HK-2 (cell line): ENCODE data around the gene WDR19.

ENCODE experiments used
- DNase-seq: peaks from one replicate; pipeline ENCODE4 v3.0.0-alpha.2; 2018; ENCODE audit not compliant: unreplicated experiment

Gene WDR19

DNA sequence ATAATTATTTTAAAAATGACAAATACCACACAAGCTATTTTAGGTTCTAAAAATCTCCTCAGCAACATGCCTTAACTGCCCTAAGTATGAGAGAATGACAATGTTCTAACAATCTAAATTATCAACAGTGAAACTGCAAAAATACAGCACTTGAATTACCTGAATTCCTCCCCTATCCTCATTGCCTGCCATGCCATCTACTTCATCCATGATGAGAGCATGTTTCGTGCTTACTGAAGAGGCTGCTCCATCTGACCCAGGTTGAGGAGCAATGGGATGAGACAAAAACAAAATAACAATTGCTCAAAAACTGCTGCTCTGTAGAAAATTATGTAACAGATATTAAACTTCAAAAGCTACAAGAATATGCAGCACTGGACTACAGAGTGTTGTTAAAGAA is 120.6 kb downstream of the WDR19 start:
- DNase-seq, result no peak

DNA sequence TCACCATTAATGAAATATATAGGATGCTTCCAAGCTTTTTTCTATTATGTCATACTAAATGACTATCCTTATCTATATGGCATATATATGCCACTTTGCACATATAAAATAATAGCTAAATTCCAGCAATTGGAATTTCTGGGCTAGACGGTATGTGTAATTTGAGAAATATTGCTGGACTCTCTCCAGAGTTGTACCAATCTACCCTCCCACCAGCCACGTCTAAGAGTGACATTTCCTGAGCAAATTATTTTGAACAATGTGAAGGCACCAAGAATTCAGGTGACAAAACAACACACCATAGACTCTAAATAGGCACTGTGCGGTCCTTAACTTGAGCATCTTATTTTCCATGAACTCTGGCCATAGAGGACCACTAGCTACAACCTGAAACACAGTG is 121.5 kb downstream of the WDR19 start:
- DNase-seq, result no peak

DNA sequence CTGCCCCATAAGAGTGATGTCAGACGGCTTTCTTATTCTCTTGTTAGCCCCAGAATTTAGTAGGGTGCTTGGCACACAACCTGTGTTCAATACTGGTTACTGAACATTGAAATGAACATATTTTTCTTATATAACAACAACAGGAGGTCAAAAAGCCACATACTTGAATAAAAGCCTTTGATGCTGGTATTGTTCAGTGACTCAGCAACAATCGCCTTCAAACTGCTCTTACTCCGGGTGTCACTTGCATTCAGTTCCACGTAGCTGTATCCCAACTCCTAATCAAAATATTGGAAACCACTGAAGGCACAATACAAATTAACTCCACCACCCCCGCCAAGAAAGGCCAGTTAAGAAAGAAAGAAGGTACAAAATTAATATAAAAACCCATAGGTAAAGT is 122.3 kb downstream of the WDR19 start:
- DNase-seq, result no peak

DNA sequence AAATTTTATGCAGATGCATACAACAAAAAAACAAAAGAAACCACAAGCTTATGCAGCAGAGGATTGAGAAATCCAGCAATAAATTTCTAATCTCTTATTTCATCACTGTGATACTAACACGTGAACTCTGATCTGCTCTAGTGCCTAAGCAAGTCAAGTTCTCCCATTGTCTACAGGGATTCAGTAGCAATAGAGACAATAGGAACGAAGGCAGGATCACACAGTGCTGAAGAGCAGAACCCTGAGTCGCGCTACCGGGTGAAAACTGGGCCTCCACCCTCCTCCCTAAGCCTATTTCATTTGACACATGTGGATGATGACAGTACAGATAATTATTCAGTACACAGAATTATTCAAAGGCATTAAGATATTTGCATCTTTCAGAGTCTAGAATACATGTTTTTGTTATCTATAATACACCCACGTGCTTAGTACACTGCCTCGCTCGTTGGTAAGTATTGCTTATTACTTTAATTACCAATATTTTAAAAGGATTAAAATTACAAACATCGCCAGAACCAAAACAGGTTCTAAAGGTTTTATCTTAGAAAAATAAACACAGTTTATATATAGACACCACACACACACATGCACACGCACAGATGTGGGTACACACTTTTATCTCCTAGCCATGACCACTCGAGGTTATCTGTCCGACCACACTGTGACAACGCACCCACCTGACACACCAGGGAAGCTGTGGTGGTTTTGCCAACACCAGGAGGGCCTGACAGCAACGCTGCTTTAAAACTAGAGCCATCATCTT is 123.8 kb downstream of the WDR19 start:
- no peak for DNase-seq

DNA sequence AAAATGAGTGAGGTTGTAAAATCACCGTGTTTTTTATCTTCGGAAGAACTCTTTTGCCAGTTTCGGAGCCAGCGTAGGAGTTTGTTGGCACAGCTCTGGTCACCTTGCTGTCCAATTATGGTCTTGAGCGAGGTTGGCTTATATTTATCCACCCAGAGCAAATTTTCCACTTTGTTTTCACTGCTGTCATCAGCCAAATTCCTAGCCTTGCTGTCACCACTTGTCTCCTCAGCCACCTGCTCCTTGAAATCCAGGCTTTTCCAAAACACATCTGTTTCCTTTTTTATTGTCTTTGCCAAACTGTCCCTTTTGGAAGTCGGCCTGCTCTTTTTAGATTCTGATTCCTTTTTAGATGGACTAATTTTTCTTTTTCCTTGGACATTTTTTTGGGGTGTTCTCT is 126.3 kb downstream of the WDR19 start:
- no peak for DNase-seq

DNA sequence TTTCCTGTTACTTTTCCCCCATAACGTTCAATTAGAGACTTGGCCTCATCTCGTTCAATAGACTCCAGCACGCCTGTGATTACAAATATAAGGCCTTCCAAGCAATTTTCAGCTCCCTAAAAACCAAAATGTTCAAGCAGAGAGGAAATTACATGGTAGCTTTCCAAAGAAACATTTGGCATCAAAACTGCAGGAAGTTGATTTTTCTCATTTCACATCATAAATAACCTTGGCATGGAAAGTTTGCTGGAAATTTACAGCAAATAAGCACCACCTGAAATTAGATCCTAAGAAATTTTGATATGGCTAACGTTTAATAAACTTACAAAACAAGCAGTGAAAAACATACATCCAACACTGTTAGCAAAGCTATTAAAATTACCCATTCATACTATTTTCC is 130.5 kb downstream of the WDR19 start:
- no peak for DNase-seq

DNA sequence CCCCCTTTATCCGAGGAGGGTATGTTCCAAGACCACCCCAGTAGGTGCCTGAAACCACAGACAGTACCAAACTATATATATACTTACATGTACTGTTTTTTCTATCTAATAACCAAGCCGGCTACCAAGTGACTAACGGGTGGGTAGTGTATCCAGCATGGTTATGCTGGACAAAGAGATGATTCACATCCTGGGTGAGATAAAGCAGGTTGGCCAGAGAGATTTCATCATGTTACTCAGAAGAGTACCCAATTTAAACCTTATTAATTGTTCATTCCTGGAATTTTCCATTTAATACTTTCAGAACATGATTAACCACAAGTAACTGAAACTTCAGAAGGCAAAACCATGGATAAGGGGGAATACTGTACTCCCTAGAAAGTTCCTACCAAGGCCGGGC is 137.3 kb downstream of the WDR19 start:
- DNase-seq, result peak; percentile 44

DNA sequence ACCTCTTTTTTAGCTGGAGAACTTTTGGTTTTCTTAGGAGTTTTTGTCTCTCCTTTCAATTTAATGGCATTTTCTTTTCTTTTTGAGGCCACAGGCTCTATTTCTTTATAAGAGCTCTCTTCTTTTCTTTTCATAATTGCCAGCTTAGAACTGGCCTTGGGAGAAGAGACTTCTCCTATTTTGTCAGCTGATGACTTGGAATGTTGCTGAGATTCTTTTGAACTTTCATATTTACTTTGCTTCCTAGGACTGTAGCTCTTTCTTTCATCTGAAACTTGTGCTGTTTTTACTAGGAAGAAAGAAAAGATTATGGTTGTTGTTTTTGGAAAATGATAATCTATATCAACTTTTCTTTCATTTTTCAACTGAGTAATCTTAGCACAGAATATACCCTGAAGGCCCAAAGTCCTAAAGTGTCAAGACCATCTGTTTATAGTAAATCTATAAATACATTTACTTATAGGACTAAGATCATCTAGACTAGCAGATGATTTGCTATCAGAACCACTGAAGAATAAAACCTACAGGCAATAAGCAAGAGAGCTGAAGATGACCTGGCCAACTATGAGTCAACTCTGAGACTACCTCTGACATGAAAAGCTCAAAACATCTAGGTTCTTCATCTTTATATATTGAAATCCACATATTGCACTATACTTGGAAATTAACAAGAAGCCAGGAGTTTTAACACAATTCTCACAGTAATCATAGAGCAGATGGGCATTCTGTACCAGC is 138.2 kb downstream of the WDR19 start:
- DNase-seq, result no peak

DNA sequence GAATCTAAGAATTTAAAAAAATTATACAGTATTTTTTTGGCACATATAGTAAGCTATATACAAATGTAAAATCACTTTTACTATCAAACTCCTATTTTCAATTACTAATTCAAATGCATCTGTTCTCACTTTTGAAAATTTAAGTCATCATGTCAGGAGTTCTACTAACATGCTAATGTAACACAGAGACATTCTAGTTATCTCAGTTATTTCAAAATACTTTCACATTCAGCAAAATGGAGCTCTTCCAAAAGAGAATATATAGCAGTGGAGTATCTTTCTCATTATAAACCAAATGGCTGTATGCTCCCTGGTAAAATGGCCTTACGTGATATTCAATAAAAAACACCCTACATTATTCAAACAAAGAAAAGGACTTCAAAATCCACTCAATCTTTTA is 141.5 kb downstream of the WDR19 start:
- no peak for DNase-seq

DNA sequence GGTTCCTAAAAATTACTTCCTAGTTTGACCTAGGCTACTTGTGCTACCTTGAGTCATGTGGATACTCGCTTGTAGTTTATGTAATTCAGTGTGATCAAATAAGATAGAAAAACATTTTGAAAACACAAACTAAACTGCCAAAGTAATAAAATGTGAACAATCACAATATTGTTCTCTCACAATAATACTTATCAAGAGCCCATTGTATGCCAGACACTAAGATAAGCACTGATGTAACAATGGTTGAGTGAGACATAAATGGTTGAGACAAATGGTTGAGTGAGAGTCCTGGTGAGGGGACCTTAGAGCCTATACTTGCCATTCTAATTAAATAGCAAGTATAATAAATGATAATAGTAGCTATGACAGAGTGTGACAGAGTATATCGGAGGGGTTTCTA is 142.1 kb downstream of the WDR19 start:
- DNase-seq, result no peak

DNA sequence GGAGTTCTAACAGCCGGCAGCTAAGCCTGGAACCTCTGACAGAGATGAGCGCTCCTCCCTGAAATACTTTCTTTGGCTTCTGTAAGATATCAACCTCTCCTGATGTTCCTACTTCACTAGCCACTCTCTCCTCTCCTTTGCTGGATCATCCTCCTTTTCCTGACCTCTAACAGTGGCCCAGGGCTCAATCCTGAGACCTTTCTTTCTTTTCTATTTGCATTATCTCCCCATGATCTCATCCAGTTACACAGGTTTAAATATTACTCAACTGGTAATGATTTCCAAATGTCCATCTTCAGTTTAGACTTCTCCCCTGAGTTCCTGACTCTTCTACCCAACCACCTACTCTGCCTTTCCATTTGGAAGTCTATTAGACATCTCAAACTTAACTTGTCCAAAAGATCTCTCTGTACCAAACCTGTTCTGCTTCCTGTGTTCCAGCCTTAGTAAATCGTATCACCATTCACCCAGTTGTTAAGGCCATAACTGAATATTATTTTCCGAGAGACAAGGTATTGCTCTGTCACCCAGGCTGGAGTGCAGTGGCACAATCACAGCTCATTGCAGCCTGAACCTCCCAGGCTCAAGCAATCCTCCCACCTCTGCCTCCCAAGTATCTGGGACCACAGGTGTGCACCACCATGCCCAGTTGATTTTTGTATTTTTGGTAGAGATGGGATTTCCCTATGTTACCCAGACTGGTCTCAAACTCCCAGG is 142.7 kb downstream of the WDR19 start:
- peak; percentile 16 for DNase-seq

DNA sequence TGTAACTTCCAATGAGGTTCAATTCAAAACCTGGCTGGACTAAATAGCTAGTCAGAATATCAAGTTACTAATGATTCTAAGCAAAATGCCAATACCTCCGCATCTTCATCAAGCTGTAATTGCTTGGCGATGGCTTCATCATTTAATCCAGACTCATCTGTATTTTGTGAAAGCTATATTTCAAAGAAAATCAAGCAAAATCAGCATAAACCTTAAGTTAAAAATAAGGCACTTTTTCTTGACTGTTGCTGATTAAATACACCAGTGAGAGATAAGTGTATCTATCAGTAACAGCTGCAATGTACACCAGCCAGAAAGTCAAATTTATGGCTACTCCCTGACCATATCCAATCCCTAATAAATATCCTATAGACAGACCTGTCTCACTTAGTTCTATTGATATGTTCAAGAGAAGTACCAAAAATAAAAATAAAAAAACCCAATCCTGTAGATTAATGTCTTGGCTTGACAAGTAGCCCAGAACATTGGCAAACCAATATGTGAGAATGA is 144.2 kb downstream of the WDR19 start:
- no peak for DNase-seq

DNA sequence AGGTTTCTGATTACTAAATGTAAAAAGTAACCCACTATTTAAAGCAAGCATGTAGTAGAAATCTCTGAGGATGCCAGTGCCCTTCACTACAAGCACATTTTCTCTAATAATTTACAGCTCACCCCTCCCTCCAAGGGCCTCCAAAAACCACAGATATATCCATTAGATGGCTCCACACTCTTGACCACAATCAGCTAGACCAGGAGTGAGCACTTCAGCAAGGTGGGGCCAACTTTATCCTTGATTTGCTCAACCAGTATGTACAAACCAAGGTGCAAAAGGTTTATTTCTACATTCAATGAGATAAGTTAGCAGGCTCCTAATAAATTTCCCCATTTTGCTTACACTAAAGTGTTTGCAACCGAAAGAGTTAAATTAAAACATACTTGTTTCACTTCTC is 148.0 kb downstream of the WDR19 start:
- peak; percentile 21 for DNase-seq

DNA sequence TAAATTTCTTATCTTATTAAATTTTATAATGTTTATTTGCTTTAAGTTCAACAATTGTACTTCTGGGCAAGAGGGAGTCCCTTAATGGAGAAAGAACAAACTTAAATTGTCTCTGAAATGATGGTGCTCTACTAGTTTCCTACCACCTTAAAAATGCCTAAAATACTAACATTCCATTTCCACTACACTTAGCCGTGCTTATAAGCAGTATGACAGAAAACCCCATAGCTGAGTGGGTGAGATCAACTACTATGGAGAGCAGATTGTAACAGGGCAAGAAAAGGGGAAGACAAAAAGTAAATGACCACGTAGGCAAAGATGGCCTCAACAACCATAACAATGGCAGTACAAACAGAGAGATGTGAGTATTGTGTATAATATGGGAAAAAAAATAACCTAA is 148.9 kb downstream of the WDR19 start:
- no peak for DNase-seq
